Measurements from ENCODE around the gene SPIRE2. TPM values are rescaled to one million over a fixed set of nuclear protein-coding genes. Genes with fewer than 3 reads are reported as not detected.

SPIRE2 gene
- total RNA-seq, 1 donor from 2014 or later, result 1.4 TPM

DNA sequence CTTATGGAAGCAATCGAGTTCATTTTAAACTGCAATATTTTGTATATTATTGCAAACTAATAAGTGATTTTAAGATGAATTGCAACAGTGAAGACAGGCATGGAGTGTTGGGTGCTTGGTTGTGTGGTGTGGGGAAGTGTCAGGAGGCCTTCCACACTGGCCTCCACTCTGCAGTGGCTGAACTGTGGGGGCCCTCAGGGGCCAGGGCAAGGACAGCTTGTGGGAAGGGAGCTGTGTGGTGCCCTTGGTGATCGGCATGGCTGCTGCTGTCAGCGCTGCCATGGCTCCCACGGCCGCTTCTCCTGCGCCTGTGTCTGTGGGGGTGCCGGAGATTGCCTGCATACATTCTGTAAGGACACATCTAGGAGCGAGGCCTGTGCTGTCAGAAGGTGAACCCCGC, 64.4 kb downstream of the SPIRE2 start:
- TF ChIP-seq, protein P1, sequence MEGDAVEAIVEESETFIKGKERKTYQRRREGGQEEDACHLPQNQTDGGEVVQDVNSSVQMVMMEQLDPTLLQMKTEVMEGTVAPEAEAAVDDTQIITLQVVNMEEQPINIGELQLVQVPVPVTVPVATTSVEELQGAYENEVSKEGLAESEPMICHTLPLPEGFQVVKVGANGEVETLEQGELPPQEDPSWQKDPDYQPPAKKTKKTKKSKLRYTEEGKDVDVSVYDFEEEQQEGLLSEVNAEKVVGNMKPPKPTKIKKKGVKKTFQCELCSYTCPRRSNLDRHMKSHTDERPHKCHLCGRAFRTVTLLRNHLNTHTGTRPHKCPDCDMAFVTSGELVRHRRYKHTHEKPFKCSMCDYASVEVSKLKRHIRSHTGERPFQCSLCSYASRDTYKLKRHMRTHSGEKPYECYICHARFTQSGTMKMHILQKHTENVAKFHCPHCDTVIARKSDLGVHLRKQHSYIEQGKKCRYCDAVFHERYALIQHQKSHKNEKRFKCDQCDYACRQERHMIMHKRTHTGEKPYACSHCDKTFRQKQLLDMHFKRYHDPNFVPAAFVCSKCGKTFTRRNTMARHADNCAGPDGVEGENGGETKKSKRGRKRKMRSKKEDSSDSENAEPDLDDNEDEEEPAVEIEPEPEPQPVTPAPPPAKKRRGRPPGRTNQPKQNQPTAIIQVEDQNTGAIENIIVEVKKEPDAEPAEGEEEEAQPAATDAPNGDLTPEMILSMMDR (IDR thresholded peaks at IDR 0.05), result no peak
- Mint-ChIP-seq H3K4me3 (ENCODE audit: unreplicated experiment) (no peak overlapping the region), H3K27ac (ENCODE audit: unreplicated experiment) (no peak overlapping the region), H3K36me3 (ENCODE audit: low read depth) (peaks cover 21% of the 10 kb centered on the region), H3K9me3 (ENCODE audit: low read depth) (no peaks in the 10 kb centered on the region), H3K27me3 (ENCODE audit: low read depth) (no peaks in the 10 kb centered on the region), H3K4me1 (ENCODE audit: low read depth) (no peaks in the 10 kb centered on the region)
- no peak for DNase-seq (ENCODE audit: low spot score)

DNA sequence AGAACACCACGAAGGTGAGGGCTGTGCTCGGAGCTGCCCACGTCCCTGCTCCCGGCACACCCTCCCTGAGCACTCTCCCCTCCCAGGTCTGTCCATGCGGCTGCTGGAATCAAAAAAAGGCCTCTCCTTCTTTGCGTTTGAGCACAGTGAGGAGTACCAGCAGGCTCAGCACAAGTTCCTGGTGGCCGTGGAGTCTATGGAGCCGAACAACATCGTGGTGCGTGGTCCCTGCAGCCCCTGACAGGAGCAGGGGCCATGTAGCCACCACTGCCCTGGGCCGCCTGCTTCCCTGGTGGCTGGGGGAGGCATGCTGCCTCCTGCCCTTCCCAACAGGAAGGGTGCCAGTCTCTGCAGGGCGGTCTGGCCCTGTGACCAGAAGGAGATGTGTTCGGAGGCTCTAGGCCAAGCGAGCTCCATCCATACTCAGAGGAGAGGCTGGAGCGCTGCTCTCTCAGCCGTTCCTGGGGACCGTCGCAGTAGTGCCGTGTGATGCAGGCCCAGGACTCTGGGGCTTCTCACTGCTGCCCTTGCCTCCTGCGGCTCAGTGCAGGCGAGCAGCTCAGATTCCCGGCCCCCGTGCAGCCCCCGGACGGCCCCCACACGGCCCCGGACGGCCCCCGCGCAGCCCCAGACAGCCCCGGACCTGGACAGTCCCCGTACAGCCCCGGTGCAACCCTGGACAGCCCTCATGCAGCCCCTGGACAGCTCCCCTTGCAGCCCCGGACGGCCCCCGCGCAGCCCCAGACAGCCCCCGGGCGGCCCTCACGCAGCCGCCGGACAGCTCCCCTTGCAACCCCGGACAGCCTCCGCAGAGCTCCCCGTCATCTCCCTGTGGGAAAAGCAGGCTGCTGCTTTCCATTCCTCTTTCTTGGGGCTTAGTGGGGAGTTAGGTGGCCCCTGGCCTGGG, 65.6 kb downstream of the SPIRE2 start:
- H3K36me3 Mint-ChIP-seq (ENCODE audit: low read depth), result peaks cover 22% of the 10 kb centered on the region
- no peak overlapping the region for H3K4me3 Mint-ChIP-seq (ENCODE audit: unreplicated experiment)
- no peaks in the 10 kb centered on the region for H3K9me3 Mint-ChIP-seq (ENCODE audit: low read depth)
- no peaks in the 10 kb centered on the region for H3K4me1 Mint-ChIP-seq (ENCODE audit: low read depth)
- H3K27me3 Mint-ChIP-seq (ENCODE audit: low read depth), result no peaks in the 10 kb centered on the region
- TF ChIP-seq, protein P1 (IDR thresholded peaks at IDR 0.05), result no peak
- no peak overlapping the region for H3K27ac Mint-ChIP-seq (ENCODE audit: unreplicated experiment)
- no peak for DNase-seq (ENCODE audit: low spot score)

DNA sequence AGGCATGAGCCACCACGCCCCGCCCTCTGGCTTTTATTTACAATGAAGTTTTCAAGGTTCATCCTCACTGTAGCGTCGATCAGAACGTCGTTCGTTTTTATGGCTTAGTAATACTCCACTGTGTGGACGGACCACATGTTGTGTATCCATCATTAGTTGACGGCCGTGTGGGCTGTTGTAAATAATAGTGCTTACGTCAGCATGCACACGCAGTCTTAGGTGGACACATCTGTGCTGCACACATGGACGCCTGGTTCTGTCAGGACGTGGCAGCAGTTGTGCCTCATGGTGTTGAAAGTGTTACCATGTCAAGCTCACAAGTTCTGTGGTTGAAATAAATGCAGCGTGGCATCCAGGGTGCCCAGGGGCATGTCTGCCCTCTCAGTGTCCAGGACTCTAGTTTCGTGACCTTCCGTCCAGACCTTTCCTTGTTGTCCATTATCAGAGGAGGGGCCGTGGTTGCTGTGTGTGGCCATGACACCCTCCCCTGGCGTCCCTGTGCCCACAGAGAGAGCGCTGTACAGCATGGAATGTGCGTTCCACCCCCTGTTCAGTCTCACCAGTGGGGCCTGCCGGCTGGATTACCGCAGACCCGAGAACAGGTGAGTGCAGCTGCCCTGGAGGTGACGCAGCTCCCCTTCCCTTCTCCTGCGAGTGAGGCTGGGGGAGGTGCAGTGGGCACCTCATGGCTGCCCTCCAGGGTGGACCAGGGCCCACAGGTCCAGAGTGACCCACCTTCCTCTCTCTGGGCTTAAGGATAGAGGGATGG, 67.4 kb downstream of the SPIRE2 start:
- Mint-ChIP-seq H3K4me1 (ENCODE audit: low read depth) (no peaks in the 10 kb centered on the region), H3K27ac (ENCODE audit: unreplicated experiment) (no peak overlapping the region), H3K27me3 (ENCODE audit: low read depth) (no peaks in the 10 kb centered on the region), H3K36me3 (ENCODE audit: low read depth) (peaks cover 32% of the 10 kb centered on the region), H3K9me3 (ENCODE audit: low read depth) (no peaks in the 10 kb centered on the region), H3K4me3 (ENCODE audit: unreplicated experiment) (no peak overlapping the region)
- TF ChIP-seq, protein P1 (IDR thresholded peaks at IDR 0.05), result no peak
- DNase-seq (ENCODE audit: low spot score), result no peak

DNA sequence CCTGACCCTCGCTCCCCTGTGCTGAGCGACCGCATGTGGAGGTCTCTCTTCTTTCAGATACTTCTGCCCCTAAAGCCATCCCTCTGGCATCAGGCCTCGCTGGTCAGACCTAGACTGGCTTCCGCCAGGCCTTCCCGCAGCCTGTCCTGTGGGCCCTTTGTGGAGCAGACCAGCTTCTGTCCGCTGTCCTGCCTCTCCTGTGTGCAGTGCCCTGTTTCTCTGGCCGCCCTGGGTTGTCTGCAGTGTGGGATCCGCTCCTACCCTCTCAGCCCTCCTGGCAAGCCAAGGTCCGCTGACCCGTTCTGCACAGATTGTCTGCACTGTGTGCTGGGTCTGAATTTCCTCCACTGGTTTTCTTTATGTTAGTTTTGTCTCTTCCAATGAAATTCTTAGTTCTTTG, 68.9 kb downstream of the SPIRE2 start:
- no peak overlapping the region for H3K4me3 Mint-ChIP-seq (ENCODE audit: unreplicated experiment)
- H3K4me1 Mint-ChIP-seq (ENCODE audit: low read depth), result no peaks in the 10 kb centered on the region
- H3K9me3 Mint-ChIP-seq (ENCODE audit: low read depth), result no peaks in the 10 kb centered on the region
- no peak overlapping the region for H3K27ac Mint-ChIP-seq (ENCODE audit: unreplicated experiment)
- TF ChIP-seq, protein P1 (IDR thresholded peaks at IDR 0.05), result no peak
- no peak for DNase-seq (ENCODE audit: low spot score)
- H3K27me3 Mint-ChIP-seq (ENCODE audit: low read depth), result no peaks in the 10 kb centered on the region
- peaks cover 31% of the 10 kb centered on the region for H3K36me3 Mint-ChIP-seq (ENCODE audit: low read depth)

DNA sequence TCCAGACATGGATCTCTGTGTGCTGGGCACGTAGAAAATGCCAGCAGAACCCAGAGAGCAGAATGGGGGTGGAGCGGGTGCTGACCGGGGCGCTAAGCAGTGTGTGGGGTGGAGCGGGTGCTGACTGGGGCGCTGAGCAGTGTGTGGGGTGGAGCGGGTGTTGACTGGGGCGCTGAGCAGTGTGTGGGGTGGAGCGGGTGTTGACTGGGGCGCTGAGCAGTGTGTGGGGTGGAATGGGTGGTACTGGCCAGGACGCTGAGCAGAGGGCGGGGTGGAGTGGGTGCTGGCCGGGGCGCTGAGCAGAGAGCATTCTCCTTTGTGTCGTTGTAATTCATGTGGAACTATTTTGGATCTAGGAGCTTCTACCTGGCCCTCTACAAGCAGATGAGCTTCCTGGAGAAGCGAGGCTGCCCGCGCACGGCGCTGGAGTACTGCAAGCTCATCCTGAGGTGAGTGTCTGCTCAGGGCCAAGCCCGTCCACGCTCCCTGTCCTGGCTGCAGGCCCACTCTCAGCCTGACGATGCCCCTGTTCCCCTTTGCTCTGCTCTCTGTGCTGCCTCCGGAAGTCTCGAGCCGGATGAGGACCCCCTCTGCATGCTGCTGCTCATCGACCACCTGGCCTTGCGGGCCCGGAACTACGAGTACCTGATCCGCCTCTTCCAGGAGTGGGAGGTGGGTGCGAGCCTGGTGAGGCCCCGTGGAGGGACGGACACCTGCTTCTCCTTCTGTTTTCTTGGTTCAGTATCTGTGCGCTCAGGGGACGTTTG, 70.1 kb downstream of the SPIRE2 start:
- H3K4me3 Mint-ChIP-seq (ENCODE audit: unreplicated experiment), result no peak overlapping the region
- no peak for DNase-seq (ENCODE audit: low spot score)
- no peaks in the 10 kb centered on the region for H3K4me1 Mint-ChIP-seq (ENCODE audit: low read depth)
- TF ChIP-seq, protein P1 (IDR thresholded peaks at IDR 0.05), result no peak
- no peak overlapping the region for H3K27ac Mint-ChIP-seq (ENCODE audit: unreplicated experiment)
- H3K36me3 Mint-ChIP-seq (ENCODE audit: low read depth), result peaks cover 29% of the 10 kb centered on the region
- H3K9me3 Mint-ChIP-seq (ENCODE audit: low read depth), result no peaks in the 10 kb centered on the region
- no peaks in the 10 kb centered on the region for H3K27me3 Mint-ChIP-seq (ENCODE audit: low read depth)

Measured in chondrocyte (in vitro differentiated cells).